Measurements from ENCODE around the gene ALOX5AP.

DNA sequence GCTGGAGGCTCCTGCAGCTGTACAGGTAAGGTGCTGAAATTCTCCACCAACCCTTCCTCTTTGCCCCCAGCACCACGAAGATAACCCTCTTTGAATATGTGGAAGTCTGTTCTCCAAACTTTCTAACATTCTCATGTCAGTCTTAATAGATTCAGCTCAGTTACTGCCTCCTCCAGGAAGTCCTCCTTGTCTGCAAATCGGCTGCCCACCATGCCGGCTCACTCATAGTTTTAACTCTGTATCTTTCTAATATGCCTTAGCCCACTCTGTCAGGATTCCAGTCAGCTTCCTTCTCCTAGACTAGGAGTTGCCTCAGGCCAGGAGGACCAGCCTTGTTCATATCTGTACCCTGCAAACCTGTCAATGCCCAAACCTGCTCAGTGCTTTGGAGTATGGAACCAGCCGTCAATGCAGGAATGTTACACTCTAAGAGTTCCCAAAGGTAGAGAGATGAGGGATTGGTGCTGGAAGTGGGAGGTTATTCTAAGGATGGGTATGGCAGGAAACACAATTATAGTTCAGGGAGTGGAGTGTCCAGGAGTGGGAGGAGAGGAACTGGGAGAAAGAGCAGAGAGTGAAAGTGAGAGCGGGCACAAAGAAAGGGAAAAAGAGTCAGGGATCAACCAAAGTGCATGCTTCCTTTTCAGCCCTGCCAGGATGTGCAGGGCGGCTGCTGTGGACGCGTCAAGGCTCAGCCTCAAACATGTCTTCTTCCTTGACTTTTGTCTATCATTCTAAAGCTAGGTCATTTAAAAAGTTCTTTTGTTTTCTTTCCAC lies 38.0 kb upstream of the ALOX5AP start:
- TF ChIP-seq, protein P1, sequence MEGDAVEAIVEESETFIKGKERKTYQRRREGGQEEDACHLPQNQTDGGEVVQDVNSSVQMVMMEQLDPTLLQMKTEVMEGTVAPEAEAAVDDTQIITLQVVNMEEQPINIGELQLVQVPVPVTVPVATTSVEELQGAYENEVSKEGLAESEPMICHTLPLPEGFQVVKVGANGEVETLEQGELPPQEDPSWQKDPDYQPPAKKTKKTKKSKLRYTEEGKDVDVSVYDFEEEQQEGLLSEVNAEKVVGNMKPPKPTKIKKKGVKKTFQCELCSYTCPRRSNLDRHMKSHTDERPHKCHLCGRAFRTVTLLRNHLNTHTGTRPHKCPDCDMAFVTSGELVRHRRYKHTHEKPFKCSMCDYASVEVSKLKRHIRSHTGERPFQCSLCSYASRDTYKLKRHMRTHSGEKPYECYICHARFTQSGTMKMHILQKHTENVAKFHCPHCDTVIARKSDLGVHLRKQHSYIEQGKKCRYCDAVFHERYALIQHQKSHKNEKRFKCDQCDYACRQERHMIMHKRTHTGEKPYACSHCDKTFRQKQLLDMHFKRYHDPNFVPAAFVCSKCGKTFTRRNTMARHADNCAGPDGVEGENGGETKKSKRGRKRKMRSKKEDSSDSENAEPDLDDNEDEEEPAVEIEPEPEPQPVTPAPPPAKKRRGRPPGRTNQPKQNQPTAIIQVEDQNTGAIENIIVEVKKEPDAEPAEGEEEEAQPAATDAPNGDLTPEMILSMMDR (IDR thresholded peaks at IDR 0.05), result no peak
- TF ChIP-seq POLR2A (IDR thresholded peaks at IDR 0.05), result no peak
